Ascending aorta (tissue), 2 donors: Measurements from ENCODE around the gene BMPER. TPM values are rescaled to one million over a fixed set of nuclear protein-coding genes. Genes with fewer than 3 reads are reported as not detected.

Experiments used
- DNase-seq, 2 donors: peaks; one replicate each; pipeline ENCODE4 v3.0.0-alpha.2; 2019; ENCODE audit warnings: low spot score in 2 of 2
- H3K27ac ChIP-seq, 2 donors: fragments of 200-600 bp; sonication (generic); one replicate each; pipeline ENCODE4 v1.5.1; 2016 to 2017; ENCODE audit warnings: mild to moderate bottlenecking in 1 of 2
- H3K27me3 ChIP-seq: fragments of 200-600 bp; sonication (generic); one replicate; pipeline ENCODE4 v1.5.1; 2017
- H3K36me3 ChIP-seq, 2 donors: fragments of 200-600 bp; sonication (generic); one replicate each; pipeline ENCODE4 v1.5.1; 2016
- H3K4me1 ChIP-seq, 2 donors: fragments of 200-600 bp; sonication (generic); one replicate each; pipeline ENCODE4 v1.5.1; 2016 to 2017; ENCODE audit warnings: mild to moderate bottlenecking in 1 of 2
- H3K4me3 ChIP-seq, 2 donors: fragments of 200-600 bp; sonication (generic); one replicate each; pipeline ENCODE4 v1.5.1; 2016 to 2017; ENCODE audit warnings: mild to moderate bottlenecking in 1 of 2
- H3K9me3 ChIP-seq, 2 donors: fragments of 200-600 bp; sonication (generic); one replicate each; pipeline ENCODE4 v1.5.1; 2016
- intact Hi-C: fragments of 100-400 bp; cut with DNase I; formaldehyde crosslinking; loops from one replicate; pipeline ENCODE4 v1.15.1; 2023
- total RNA-seq: library from RNA; depleted of rRNA; stranded (reverse); fragments of >200 nt; gene quantifications from one replicate; pipeline ENCODE4 v1.1.0, GENCODE V29; 2016
- TF ChIP-seq, protein P1 (sequence below), 3 experiments: fragments of 200-600 bp in 2 of 3; fragments of 450-650 bp in 1 of 3; sonication (generic) in 2 of 3; IDR thresholded peaks; one replicate each; pipeline ENCODE4 v1.5.1; 2016 to 2019; ENCODE audit warnings: antibody characterized with exemption in 3 of 3, mild to moderate bottlenecking in 1 of 3, moderate library complexity in 1 of 3

Gene BMPER
- total RNA-seq, 1 donor from 2014 or later, result not detected

DNA sequence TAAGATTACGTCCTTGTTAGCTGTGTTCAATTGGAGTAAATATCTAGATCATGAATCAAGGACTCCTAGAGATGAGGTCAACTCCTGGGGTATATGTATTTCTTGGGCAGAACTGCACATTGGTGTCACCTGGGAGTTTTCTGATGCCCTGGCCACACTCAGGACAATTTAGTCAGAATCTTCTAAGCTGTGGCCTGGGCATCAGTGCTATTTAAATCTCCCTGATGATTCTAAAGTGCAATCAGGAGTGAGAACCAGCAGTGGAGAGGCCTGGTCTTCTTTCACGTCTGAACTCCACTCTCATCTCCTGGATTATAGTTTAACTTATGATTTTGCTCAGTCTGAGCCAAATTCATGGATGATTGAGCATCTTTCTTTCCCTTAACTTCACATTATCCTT is 218.0 kb downstream of the BMPER start:
- no peak overlapping the region for H3K4me3 ChIP-seq
- no peak overlapping the region for H3K27ac ChIP-seq
- H3K27me3 ChIP-seq, result no peaks in the 10 kb centered on the region
- DNase-seq, result no peak
- no peaks in the 10 kb centered on the region for H3K36me3 ChIP-seq
- peaks cover 8 to 20% of the 10 kb centered on the region in 2 donors for H3K9me3 ChIP-seq
- H3K4me1 ChIP-seq, result no peaks in the 10 kb centered on the region
- TF ChIP-seq, protein P1, sequence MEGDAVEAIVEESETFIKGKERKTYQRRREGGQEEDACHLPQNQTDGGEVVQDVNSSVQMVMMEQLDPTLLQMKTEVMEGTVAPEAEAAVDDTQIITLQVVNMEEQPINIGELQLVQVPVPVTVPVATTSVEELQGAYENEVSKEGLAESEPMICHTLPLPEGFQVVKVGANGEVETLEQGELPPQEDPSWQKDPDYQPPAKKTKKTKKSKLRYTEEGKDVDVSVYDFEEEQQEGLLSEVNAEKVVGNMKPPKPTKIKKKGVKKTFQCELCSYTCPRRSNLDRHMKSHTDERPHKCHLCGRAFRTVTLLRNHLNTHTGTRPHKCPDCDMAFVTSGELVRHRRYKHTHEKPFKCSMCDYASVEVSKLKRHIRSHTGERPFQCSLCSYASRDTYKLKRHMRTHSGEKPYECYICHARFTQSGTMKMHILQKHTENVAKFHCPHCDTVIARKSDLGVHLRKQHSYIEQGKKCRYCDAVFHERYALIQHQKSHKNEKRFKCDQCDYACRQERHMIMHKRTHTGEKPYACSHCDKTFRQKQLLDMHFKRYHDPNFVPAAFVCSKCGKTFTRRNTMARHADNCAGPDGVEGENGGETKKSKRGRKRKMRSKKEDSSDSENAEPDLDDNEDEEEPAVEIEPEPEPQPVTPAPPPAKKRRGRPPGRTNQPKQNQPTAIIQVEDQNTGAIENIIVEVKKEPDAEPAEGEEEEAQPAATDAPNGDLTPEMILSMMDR (IDR thresholded peaks at IDR 0.05), result no peak
- intact Hi-C loops, result no loop called here

DNA sequence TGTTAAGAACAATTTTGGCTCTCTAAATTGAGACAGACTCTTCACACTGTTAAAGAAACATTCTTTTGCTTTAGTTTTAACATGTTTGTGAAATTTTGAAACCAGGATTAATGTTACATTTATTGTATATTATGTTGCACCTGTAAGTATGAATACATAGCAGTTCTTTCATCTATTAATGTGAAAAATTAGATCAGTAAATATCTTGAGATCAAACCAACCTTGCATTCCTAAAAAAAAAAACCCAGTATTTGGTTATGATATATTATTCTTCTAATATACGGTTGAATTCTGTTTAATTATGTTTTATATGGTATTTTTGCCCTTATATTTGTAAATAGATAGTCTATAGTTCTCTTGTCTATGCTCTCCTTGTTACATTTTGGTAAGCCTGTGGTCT is 219.4 kb downstream of the BMPER start:
- TF ChIP-seq, protein P1 (IDR thresholded peaks at IDR 0.05), result no peak
- Histone ChIP-seq H3K36me3 (no peaks in the 10 kb centered on the region), H3K27me3 (no peaks in the 10 kb centered on the region), H3K9me3 (peaks cover 8 to 20% of the 10 kb centered on the region in 2 donors), H3K4me3 (no peak overlapping the region), H3K27ac (no peak overlapping the region), H3K4me1 (no peaks in the 10 kb centered on the region)
- intact Hi-C loops, result no loop called here
- DNase-seq, result no peak

DNA sequence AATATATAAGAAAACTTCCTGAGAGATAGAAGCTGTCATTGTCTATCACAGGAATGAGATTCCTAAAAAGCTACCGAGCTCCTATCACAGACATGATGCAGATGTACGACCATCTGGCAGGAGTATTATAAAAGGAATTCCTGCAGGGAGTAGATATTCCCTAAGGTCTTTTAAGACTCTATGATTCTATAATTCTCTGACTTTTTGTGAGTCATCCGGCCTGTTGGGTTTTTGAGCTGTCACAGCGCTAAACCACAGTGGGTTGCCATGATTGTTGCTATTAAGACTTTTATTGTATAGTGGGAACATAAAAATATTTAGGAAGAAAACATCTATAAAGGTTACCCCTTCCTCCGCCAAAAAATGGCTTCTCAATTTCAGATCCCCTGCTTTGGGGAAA is 223.4 kb downstream of the BMPER start:
- peaks cover 8 to 17% of the 10 kb centered on the region in 2 donors for H3K9me3 ChIP-seq
- no peak overlapping the region for H3K27ac ChIP-seq
- H3K36me3 ChIP-seq, result no peaks in the 10 kb centered on the region
- H3K4me3 ChIP-seq, result no peak overlapping the region
- intact Hi-C loops, result no loop called here
- DNase-seq, result no peak
- no peaks in the 10 kb centered on the region for H3K27me3 ChIP-seq
- TF ChIP-seq, protein P1 (IDR thresholded peaks at IDR 0.05), result no peak
- H3K4me1 ChIP-seq, result no peaks in the 10 kb centered on the region

DNA sequence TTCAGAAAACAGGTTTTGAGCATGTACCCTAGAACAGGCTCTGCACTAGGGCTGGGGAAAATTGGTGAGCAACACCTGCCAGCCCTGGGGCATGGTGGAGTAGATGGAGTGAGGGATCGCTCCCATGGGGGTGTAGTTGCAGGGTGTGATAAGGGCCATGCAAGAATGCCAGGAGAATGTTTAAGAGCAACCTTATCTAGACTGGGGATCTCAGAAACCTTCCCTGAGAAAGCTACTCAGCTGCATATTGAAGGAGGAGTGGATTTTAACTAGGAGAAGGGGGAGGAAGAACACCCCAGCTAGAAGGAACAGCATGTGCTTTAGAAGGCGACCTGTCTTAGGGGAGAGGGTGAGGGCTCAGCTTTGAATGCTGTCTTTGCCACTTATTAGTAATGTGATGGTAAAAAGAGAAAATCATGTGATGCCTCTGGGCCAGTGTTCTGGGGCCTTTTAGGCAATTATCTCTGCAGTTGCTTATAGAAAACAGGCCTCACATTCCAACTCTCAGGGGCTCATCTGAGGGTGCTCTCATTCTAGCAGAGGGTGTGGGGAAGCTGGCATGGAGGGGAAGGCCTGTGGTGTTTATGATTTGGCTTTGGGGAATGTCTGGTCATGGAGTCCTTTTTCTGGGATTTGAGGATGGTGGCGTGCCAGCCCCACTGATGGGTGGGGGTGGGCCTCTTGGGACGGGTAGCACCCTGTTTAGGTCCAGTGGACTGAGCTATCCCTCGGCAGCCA is 225.4 kb downstream of the BMPER start:
- Histone ChIP-seq H3K9me3 (peaks cover 2 to 3% of the 10 kb centered on the region in 2 donors), H3K36me3 (no peaks in the 10 kb centered on the region), H3K4me1 (no peaks in the 10 kb centered on the region), H3K27ac (no peak overlapping the region), H3K27me3 (no peaks in the 10 kb centered on the region), H3K4me3 (no peak overlapping the region)
- DNase-seq, result no peak
- TF ChIP-seq, protein P1 (IDR thresholded peaks at IDR 0.05), result no peak
- intact Hi-C loops, result loop anchor here (5.0 kb wide), 1 partner anchor 37 kb away; no protein-coding TSS in a partner anchor

DNA sequence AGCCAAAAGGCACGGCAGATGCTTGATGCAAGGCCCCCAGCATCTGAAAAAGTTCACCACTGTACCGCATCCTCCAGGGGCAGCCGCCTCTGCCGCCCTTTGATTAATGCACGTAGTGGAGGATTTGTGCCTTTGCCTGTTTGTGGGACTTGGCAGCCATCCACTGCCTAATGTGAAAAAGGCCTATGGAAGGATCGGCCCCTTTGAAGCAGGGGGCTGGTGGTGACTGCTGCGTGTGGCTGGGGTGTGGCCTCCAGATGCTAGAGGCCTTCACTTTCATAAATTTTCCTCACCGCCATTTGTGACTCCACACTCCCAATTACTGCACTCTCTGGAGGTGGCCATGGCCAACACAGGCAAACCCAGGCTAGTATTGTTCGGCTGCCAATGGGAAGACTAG is 226.0 kb downstream of the BMPER start:
- no peaks in the 10 kb centered on the region for H3K36me3 ChIP-seq
- H3K27me3 ChIP-seq, result no peaks in the 10 kb centered on the region
- intact Hi-C loops, result loop anchor here (5.0 kb wide), 1 partner anchor 36 kb away; no protein-coding TSS in a partner anchor
- H3K27ac ChIP-seq, result no peak overlapping the region
- peaks cover 0 to 3% of the 10 kb centered on the region in 2 donors for H3K9me3 ChIP-seq
- TF ChIP-seq, protein P1 (IDR thresholded peaks at IDR 0.05), result no peak
- H3K4me1 ChIP-seq, result no peaks in the 10 kb centered on the region
- no peak overlapping the region for H3K4me3 ChIP-seq
- no peak for DNase-seq
